HFFc6 (cell line): ENCODE measurements around the gene PES1. TPM values are rescaled to one million over a fixed set of nuclear protein-coding genes. Genes with fewer than 3 reads are reported as not detected.
A peak's percentile ranks its signal among the peaks of the same experiment; 100 is the strongest.
"Not testable (repeated sequence)": the region's sequence is repeated elsewhere in the genome, so short reads cannot be mapped to it uniquely, and the experiment has no call there.

Experiments used
- DNase-seq: peaks from one replicate; pipeline ENCODE4 v3.0.0-alpha.2; 2018
- H3K27ac Mint-ChIP-seq: 2 replicates; pipeline ENCODE4 v1.8.0; 2020; ENCODE audit warnings: mild to moderate bottlenecking, mixed read lengths
- H3K27me3 Mint-ChIP-seq: 2 replicates; pipeline ENCODE4 v1.8.0; 2021; ENCODE audit warnings: mild to moderate bottlenecking, moderate library complexity, mixed read lengths; ENCODE audit not compliant: insufficient read depth
- H3K36me3 Mint-ChIP-seq: 2 replicates; pipeline ENCODE4 v1.8.0; 2021; ENCODE audit warnings: low read depth, mixed read lengths
- H3K4me1 Mint-ChIP-seq: 2 replicates; pipeline ENCODE4 v1.8.0; 2020; ENCODE audit warnings: low read depth, mixed read lengths
- H3K4me3 Mint-ChIP-seq: 2 replicates; pipeline ENCODE4 v1.8.0; 2020; ENCODE audit warnings: mild to moderate bottlenecking, moderate library complexity, mixed read lengths
- H3K9me3 Mint-ChIP-seq: 2 replicates; pipeline ENCODE4 v1.8.0; 2020; ENCODE audit warnings: mild to moderate bottlenecking, mixed read lengths
- CTCF ChIP-seq: fragments of 200-600 bp; sonication (generic); IDR thresholded peaks from 2 replicates; pipeline ENCODE4 v1.5.0; 2021; ENCODE audit warnings: antibody characterized with exemption, mild to moderate bottlenecking
- total RNA-seq, 6 experiments: library from RNA; stranded (reverse); fragmentation: NEBNext Ultra II Directional; extraction: Animal tissue kit (Norgen Biotek cat#: 25700); gene quantifications; 2 replicates in 1 of 6; 3 replicates in 5 of 6; pipeline ENCODE4 v1.2.3, GENCODE V29; 2021

Gene PES1
- total RNA-seq, 6 experiments from 2014 or later = 81.8 to 110 (median 86.9) TPM

- DNase-seq = peak; percentile 82
- peaks cover 18% of the 10 kb centered on the region for H3K4me1 Mint-ChIP-seq
- H3K36me3 Mint-ChIP-seq = peaks cover 5% of the 10 kb centered on the region; the same call in 1 of the 2 replicates
Measured at GRCh38 chr22:30635273-30636225, 43.8 kb upstream of the PES1 start, which contains the start of gene SLC35E4. SLC35E4 (plus strand) TSS chr22:30635781; CDS start chr22:30636451, 670 bp downstream.

DNA sequence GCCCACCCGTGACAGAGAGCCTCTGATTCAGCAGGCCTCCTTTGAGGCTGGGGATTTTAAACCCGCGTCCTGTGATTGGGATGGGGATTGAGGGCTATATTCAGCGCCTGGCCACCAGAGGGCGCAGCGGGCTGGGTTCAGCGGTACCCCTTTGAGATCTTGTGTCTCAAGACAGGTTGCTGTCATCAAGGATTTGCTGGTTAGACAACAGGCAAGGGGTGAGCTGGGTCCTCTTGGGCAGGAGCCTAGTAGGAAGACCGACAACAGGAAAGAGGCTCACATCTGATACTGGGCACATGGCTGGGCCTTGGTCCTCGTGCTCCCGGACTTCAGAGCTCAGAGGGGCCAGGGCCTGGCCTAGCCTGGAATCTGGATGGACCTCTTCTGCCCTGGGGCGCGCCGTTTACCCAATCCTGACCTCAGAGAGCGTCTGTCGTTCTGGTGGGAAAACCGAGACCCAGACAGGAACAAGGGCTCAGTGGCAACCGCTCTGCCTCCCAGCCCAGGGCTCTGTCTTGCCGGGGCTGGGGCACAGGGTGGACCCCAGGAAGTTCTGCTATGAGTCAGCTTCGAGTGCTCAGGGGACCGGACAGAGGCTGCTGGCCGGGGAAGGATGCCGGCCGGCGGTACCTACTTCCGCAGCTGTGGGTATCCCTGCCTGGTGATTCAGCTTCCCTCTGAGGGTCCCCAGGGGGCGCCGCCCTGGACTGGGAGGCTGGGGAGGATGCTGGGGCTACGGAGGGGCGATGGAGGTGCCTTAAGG is 42.9 kb upstream of the PES1 start:
- H3K36me3 Mint-ChIP-seq = peaks cover 5% of the 10 kb centered on the region; the same call in 1 of the 2 replicates
- peak; percentile 82 for DNase-seq
- TF ChIP-seq CTCF = peak; percentile 98
- peaks cover 18% of the 10 kb centered on the region for H3K4me1 Mint-ChIP-seq
- H3K4me3 Mint-ChIP-seq = peak overlapping the region; percentile 88
- H3K27ac Mint-ChIP-seq = peak overlapping the region; percentile 89
- no peaks in the 10 kb centered on the region for H3K9me3 Mint-ChIP-seq
- no peaks in the 10 kb centered on the region for H3K27me3 Mint-ChIP-seq

More at GRCh38 chr22:30635273-30636225, 43.8 kb upstream of the PES1 start, which contains the start of gene SLC35E4:
- TF ChIP-seq CTCF = peak; percentile 59
- H3K27ac Mint-ChIP-seq = peak within 1 kb of the TSS; percentile 89
- no peaks in the 10 kb centered on the region for H3K27me3 Mint-ChIP-seq
- H3K9me3 Mint-ChIP-seq = no peaks in the 10 kb centered on the region
- peak within 1 kb of the TSS; percentile 88 for H3K4me3 Mint-ChIP-seq

DNA sequence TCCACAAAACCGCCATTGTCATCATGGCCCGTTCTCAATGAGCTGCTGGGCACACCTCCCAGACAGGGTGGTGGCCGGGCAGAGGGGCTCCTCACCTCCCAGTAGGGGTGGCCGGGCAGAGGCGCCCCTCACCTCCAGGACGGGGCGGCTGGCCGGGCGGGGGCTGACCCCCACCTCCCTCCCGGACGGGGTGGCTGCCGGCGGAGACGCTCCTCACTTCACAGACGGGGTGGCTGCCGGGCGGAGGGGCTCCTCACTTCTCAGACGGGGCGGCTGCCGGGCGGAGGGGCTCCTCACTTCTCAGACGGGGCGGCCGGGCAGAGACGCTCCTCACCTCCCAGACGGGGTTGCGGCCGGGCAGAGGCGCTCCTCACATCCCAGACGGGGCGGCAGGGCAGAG is 39.8 kb upstream of the PES1 start:
- not testable (repeated sequence) for DNase-seq, H3K27ac Mint-ChIP-seq

DNA sequence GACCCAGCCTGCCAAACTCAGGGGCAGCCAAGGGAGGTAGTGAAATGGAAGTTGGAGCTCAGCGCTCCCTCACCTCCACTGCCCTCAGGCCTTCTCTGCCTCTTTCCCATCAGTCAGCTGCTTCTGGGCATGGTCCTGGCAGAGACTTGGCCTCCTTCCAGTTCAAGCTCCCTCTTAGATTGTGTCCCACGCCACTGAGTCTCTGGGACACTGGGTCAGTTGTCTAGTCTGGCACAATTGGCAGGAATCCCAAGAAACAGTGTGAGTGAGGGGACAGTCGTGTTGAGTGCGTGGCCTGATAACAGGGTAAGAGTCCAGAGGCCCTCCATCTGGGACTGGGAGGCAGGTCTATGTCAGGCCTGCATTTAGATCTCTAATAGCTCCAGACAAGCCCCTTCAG is 36.8 kb upstream of the PES1 start:
- Mint-ChIP-seq H3K4me1 (no peaks in the 10 kb centered on the region), H3K27me3 (no peaks in the 10 kb centered on the region; the same call in 1 of the 2 replicates), H3K27ac (no peak overlapping the region), H3K9me3 (no peaks in the 10 kb centered on the region), H3K4me3 (no peak overlapping the region), H3K36me3 (no peaks in the 10 kb centered on the region)
- no peak for TF ChIP-seq CTCF
- DNase-seq = no peak

More for the DNA sequence above, 39.8 kb upstream of the PES1 start:
- not testable (repeated sequence) for H3K4me3 Mint-ChIP-seq, H3K4me1 Mint-ChIP-seq, H3K36me3 Mint-ChIP-seq, H3K27me3 Mint-ChIP-seq, H3K9me3 Mint-ChIP-seq

DNA sequence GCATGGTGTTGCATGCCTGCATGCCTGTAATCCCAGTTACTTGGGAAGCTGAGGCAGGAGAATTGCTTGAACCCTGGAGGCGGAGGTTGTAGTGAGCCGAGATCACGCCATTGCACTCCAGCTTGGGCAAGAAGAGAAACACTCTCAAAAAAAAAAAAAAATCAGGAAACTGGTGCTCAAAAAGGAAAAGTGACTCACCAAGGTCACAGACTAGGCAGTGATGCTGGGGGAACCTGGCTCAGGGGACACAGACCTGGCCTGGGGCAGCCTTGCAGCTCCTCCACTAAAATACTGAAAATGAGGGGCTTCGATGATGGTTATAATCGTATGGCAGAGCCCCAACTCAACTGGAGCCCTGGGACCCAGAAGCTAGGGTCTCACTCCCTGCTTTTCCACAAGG is 35.8 kb upstream of the PES1 start:
- no peaks in the 10 kb centered on the region for H3K9me3 Mint-ChIP-seq
- TF ChIP-seq CTCF = no peak
- H3K27me3 Mint-ChIP-seq = no peaks in the 10 kb centered on the region; the same call in 1 of the 2 replicates
- H3K4me1 Mint-ChIP-seq = no peaks in the 10 kb centered on the region
- no peaks in the 10 kb centered on the region for H3K36me3 Mint-ChIP-seq
- no peak for DNase-seq
- H3K27ac Mint-ChIP-seq = no peak overlapping the region
- no peak overlapping the region for H3K4me3 Mint-ChIP-seq
